Retina (tissue), 1 donor: ENCODE results near the gene DSE.

Source experiments
- DNase-seq: peaks from one replicate; pipeline ENCODE4 v3.0.0-alpha.2; 2016

The DSE gene

DNA sequence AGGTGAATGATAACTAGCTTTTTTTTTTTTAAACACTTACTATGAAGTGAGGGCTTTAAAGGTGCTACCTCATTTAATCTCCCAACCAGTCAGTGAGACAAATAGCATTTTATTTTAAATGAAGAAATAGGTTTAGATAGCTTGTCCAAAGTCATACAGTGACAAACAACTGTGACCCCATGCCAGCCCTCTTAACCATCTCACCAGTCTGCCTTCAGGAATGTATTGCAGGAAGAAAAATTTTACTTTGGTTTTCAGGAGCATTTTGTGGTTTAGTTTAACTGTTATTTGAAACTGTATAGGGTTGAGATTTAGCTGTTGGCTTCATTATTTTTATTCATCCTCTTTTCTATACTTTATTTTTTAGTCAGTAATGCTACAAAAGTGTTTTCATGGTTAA lies 18.6 kb downstream of the DSE start:
- DNase-seq: no peak

DNA sequence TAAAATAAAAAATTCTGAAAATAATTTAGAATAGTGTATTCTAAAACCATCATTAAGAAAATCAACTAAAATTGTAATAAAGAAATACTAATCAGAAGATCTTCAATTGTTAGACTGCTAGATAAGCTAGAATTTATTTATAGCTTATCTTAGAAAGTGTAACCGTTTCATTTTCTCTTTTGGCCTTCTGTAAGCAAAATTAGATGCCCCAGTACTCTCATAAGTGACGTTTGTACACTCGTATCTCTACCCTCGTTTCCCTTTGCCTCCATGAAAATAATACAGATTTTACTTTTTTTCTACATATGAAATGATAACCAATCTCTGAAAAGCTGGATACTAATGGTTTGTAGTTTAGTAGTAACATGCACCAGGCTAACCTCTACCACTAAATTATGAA lies 19.8 kb downstream of the DSE start:
- no peak for DNase-seq

DNA sequence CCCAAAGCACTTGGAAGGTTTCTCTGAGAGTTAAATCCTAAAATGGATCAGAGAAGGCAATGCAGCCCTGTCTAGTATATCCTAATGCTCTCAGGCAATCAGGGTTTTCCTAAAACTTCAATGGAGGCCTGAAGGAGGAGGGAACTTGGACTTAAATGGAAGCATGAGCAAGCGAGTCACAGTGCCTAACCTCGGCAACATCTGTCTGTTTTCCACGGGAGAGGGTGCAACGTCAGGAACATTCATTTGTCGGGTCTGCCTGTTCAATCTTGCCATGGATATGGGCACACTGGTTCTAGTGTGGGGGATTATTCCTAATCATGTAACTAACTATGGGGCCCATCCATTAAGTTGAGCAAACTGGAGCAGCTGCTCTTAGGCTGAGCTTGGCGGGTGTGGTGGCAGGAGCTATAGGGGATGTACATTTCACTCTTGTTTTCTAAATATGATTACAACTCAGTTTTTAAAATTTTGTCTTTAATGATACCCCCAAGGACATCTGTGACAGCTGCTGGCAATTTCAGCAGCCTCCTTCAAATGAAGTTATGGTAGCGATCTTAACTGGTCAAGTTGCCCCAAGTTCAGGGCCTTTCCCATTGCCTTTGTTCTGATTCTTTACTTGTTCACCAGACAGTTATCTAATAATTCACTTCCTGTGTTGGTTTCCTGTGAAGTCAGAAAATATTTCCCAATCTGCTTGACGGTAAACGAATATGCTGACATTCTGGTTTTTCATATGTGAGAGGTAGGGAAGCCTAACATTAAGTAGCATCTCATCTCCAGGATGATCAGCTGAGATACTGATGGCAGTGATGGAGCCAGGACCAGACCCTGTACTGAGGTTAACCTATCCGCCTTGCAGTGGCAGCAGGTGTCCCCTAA lies 21.6 kb downstream of the DSE start:
- no peak for DNase-seq

DNA sequence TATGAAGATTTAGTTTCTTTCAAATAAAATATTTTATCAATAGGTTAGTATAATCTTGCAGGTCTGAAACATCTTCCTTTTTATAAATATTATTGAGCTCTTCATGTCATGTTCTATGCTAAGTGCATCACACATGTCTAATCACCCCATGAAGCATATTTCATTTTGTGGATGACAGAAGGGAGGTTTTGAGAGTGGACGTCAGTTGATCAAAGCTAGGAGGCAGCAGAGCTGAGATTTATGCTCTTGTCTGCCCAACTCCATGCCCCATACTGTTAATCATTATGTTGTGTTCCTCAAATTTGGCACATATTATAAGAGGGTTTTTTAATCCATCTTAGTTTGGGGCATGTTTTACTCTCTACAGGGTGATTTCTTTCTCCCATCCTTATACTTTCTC lies 22.7 kb downstream of the DSE start:
- DNase-seq: no peak

DNA sequence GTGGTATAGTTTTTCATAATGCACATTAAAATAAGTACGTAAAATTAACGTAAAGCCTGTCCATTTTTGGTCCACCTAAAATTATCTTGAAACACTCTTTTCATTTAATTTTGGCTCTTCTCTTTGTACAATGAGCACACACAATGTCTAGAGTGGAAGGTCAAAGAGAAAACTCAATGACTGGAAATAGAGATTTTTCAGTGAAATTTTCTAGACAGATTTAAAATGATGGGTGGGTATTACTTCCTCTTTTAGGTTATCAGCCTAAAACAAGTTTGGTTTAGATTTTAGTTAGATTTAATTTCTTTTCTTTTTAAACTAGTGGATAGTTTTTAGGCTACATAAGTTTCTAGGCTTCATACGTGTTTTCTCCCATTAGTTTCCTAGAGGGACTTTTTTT lies 24.9 kb downstream of the DSE start:
- DNase-seq: no peak

DNA sequence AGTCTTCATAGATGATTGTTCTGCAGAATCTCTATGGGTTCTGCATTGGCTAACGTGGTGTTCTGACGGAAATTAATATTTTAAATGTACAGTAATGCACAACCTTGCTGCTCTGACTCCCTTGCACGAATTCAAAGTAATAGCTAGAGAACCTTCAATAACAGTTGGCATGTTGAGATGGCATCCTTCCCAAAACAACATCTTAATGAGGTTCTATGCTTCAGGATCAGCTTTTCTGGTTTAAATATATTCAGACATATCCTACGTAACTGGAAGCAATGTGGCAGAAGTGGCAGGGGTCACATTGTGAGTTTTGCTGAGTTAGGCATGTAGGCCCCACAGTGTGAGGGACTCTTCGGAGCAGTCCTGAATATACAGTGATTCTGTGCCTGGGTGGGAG lies 25.7 kb downstream of the DSE start:
- no peak for DNase-seq

DNA sequence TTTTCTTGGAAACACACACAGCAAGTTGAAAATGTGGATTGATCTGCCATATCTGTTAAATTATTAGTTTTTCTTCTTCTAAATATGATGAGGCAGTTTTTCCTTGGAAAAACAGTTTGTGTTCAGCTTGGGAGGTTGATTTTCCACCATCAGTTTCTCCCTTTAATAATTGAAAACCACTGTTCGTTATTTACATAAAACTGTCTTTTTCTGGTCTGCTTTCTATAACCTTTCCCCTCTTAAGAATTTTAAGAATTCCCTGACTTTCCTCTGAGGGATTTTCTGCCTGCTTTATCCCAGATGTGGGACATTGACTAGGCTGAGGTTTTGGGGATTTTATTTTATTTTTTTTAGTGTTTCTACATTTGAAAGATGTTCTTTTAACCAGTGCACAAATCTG lies 27.2 kb downstream of the DSE start:
- DNase-seq: no peak

DNA sequence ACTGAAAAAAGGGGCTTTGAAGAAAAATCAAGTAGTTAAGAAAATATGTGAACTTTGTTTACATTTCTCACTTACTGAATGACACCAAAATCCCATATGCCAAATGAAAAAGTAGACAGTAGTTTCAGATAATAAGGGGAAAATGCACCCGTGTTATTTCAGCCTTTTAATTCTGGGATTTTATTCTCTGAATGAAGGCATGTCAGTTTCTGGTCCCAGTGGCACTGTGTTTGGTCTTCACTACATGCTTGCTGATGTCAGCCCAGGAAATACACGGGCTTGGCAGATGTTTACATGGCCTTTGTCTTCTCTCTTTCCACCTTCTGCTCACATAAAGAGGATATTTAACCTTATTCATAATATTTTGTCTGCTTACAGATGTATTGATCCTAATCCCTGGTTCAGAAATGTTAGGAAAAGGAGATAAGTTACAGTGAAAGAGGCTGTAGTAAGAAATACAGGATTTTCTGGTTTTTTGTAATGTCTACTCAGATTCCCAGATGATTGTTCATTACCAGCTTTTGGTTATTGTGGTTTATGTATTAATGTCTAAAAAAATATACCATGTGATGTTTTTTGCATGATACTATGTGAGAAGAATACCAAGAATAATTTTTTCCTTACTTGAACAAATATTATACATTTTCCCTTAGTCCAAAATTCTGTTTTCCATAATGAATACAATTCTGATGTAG lies 27.7 kb downstream of the DSE start:
- DNase-seq: no peak

DNA sequence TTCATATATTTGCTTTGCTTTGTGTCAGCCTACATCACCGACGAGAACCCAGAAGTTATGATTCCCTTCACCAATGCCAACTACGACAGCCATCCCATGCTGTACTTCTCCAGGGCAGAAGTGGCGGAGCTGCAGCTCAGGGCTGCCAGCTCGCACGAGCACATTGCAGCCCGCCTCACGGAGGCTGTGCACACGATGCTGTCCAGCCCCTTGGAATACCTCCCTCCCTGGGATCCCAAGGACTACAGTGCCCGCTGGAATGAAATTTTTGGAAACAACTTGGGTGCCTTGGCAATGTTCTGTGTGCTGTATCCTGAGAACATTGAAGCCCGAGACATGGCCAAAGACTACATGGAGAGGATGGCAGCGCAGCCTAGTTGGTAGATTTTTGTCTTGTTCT lies 28.5 kb downstream of the DSE start:
- no peak for DNase-seq

DNA sequence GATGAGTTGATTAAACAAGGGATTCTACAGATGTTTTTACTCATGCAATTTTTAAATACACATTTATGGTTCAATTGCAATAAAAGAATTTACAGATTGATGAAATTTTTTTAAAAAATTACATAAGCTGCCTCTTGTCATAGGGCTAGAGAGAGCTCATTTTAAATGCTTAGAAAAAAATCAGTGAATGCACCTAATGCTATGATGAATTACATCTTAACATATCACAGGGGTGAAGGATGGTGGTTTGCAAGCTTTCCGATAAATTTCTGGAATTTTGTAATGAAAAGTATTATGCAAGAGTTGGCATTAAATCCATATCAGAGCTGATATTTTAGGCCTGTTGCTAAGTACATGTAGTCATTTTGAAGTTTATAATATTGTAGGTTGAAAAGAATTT lies 29.6 kb downstream of the DSE start:
- DNase-seq: no peak

DNA sequence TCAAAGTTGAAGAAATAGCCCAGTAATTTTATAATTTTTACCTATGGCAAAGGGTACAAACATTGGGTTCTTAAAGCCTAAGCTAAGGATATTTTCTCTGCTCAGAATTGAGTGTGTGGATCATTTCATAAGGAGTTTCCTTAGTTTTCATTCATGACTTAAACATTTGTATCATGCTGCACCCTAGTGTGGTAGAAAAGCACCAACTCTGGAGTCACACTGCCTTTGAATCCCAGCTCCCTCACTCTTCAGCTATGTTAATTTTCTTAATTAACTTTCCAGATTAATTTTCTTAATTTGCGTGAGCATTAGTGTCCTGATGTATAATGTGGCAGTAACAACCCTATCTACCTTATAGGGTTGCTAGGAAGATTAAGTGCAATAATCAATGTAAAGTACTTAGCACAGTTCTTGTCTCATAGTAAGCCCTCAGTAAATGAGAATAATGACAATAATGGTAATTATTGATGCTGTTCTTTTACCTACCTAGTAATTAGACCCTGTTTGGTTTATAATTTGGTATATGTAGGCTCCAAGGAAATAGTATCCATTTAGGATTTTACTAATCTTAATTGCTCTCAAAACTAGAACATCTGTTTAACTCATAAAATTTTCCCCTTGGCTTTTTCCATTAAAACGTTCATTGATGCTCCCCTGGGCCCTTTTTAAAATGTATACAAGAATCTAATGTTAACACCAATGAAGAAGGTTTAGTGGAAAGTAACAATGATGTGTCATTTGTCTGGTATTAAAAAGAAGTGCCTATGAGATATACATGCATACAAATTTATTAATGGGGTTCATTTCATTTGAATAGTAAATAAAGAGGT lies 31.6 kb downstream of the DSE start:
- no peak for DNase-seq

DNA sequence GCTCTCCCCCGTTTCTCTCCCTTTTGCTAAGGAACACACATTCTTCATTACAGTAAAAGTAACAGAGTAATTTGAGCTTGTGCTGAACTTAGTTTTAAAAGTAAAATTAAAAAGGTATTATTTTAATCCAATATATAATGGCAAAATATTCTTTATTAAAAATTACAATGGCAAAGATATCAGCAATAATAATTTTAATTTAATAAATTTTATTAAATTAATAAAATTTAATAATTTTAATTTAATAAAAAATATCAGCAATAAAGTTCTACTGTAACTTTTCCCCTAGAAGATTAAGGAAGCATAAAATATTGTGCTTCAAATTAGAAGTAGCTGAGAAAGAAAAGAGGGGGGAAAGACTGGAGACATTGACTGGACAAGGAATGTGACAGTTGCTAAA lies 32.5 kb downstream of the DSE start:
- no peak for DNase-seq

DNA sequence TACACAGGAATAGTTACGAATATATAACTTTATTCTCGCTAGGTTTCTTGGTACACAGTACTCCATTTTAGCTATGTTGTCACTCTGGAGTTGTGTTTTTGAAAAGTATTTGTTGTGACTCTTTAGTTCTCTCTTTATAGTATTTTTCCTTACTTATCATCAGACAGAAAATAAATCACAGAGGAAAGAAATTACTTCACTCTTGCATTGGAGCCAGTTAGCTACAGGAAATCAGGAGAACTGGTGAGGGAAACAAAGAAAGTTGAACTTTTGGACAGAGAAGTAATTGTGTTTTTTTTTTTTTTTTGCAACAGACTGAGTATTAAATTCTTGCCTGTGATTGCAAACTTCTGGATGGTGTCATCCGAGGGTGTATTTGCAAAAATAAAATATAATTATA lies 33.9 kb downstream of the DSE start:
- no peak for DNase-seq

DNA sequence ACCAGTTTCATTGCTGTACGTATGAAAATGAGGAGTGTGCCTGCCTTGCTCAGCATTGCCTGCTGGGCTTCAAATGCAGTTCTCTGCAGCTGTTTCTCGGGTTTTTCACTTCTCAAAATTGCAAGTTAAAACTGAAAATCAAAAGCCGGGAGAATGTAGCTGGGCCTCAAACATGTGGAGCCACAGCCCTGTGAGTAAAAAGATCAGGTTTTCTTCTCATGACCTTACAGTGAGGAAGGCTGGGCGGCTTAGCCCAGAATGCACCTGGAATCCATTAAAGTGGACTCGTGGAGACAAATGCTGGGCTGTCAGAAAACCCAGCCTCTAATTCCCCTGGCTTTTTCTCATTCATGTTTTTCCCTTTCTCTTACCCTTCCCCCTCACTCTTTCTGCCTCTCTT lies 34.4 kb downstream of the DSE start:
- peak; percentile 17 for DNase-seq

DNA sequence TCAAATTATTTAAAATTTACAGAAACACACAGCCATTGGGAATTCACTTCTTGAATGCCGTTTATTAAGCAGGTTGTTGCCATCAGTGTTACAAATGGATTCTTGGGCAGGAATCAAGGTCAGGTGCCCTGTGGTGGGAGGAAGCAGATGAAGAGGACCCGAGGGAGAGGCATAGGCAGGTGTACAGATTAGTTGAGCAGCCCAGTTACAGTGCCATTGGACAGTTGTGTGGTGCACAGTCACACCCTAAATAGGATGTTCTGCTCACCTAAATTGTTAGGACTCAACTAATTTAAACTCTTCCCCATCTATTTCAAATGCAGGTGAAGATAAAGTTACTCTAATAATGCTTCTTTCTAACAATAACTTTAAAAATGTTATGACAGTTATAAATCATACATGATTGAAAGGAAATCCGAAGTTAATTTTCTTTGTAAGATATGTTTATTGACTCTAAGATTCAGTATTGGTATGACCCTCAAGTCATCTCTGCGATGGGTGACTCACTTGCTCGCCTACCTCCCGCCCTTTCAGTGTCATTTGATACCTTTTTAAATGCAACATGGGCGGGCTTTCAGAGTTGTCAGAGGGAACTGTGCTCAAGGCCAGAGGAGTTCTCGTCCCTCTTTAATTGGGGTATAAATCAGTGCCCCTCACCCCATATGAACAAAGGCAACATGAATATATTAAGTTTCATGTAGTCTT lies 35.1 kb downstream of the DSE start:
- no peak for DNase-seq

DNA sequence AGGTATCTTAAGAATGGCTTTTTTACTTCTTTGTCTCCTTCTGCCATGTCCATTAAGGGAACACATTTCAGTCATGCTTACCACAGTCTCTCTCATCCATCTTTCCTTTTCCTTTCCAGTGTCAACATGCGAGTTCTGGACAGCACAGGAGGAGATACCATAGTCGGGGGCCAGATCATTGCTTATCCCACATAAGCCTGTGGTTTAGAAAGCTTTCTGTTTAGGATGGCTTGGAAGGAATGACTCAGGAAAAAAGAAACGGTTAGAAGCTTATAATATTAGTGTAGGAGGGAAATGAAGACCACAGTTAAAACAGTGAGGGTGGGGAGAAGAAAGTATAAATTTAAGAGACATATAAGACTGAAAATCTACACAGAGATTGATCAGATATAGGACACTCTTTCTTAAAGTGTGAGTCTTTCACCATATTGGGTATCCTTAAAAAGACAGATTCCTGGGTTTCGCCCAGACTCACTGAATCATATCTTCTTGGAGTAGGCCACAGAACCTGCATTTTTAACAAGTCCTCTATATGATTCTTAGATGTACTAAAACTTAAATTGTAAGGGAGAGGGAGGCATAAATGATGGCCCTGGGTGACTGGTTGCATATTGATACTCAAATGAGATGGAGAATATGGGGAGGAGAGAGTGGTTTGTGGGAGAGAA lies 36.1 kb downstream of the DSE start:
- no peak for DNase-seq

DNA sequence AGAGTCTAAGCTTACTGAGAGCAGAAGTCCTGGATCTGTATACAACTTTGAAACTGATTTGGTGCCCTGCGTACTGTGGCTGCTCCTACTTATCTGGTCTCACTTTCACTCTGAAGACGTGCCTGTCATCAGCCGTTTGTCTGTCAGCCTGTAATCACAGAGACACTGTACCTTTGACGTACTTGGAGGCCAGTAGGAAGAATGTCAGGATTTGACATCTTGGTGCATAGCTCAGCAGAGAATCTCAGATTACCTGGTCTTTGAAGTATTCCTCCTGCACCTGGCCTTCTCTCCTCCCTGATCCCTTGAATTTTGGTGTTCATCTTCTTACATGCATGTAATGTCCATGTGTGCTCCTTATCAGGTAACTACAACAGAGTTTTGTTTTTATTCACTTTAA lies 37.7 kb downstream of the DSE start:
- no peak for DNase-seq

DNA sequence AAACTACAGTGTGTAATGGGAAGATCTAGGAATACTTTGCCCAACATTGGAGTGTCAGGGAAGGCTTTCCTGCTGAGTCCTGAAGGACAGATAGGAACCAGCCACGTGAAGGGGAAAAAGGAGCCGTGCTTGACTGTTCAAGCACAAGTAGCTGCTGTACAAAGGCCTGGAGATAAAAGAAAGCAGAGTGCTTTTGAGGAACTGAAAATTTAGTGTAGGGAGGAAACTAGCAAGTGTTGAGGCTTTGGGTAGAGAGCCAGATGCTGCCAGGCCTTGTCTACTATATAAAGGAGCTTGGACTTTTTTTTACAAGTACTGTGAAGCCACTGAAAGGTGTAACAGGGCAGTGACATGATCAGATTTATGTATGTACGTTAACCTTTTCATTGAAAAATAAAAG lies 39.0 kb downstream of the DSE start:
- no peak for DNase-seq

DNA sequence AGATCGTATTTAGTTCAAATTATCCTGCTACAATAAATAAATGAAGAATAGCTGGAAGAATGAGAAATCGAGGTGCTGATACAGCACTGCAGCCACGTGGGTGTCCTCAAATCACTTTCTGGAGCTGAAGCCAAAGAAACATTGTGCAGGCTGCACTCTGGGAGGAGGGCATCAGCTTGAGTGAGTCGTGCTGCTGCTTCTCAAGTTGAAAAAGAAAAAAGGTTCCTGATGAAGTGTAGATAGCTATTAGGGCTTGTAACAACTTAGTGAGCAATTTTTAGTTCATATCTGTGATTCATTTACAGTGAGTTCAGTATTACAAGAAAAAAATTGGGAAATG lies 40.5 kb downstream of the DSE start:
- no peak for DNase-seq

DNA sequence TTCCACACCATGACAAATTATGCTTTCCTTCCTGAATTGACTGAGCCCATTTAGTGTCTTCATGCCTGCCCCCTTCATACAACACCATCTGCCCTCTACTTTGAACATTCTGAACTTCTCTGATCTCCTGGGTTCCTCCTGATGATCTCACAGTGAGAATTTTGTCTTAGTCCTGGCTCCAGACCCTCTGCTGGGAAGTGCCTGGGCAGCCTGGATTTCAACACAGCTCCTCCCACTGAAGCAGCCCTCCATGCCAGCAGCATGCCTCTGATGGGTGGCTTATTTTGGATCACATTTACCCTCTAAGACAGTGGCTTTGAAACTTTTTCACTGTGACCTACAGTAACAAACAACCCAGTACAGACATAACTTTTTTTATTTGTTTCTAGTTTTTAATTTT lies 41.5 kb downstream of the DSE start:
- no peak for DNase-seq

DNA sequence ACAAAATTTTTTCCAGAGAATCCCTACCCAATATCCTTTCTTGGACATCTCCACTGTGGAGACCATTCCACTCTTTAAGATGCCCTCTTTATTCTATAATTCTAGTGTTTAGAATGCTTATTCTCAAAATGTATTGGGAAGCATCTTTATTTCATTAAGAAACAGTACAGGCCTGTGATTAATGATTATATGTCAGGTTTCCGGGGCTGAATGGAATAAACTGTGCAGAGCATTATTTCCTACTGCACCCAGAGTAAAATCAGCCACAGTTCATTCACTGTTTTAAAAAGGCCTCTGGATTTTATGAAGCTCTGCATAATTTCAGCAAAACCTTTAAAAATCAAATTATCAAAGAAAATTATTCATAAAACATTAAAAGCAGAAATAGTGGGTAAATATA lies 42.6 kb downstream of the DSE start:
- DNase-seq: no peak

DNA sequence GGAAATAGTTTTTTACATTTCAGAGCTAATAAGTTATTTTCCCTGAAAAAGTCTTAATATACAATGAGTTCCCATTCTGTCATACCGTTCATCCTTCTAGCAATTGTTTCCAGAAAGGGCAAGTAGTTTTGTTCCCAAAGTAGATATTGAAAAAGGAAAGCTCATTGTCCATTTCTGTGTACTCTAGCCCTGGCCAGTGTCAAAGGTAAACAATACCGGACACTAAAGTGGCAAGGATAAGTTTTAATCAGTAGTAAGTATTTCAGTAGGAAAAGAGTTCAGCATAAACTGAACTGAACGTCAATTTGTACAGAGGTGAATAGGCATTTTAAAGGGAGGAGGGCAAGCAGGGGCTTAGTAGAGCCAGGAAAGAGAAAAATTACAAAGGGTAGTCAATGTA lies 46.9 kb downstream of the DSE start:
- no peak for DNase-seq
